ENCODE data around the gene E2F2. TPM values are rescaled to one million over a fixed set of nuclear protein-coding genes. Genes with fewer than 3 reads are reported as not detected.

Gene E2F2
- total and polyA plus RNA-seq, 2 of the 4 experiments (the other 2 are of a cell fraction) = 0.36 to 0.51 TPM

- TF ChIP-seq RAD21 (IDR thresholded peaks at IDR 0.05; ENCODE audit: low read length) = no peak
Measured at GRCh38 chr1:23531562-23532094, 595 bp upstream of the E2F2 start (continued).

DNA sequence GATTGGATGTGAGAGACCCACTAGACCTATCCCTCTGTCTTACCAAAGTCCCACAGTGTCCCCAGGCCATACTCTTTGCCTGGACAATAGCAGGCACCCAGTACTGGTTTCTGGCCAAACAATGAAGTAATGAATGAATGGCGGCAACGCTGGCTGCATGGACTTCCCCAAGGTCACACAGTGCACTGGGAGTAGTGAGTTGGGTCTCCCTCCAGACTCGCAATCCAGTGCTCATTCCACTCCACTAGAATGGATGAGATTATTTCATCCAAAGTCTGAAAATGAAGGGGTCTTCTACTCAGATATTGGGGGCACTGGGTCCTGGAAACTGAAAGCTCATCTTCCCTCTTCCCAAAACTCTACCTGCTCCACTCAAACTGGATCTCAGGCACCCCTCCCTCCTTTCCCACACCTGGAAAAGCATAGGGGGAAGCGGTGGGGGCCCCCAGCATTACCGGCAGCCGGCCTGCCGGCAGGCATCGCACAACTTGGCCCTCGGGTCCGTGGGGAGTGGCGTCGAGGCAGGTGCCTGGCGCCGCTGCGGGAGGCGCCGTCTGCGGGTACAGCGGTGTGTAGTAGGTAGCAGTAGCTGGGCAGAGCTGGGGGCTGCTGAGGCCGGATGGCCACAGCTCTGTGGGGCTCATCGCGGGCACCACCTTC, 816 bp downstream of the E2F2 start:
- peaks cover 0 to 7% of the 10 kb centered on the region in 2 experiments; a peak in 1 of 4 replicates for H3K79me1 ChIP-seq (ENCODE audit: low read depth in 1 of 2, low read length in 2 of 2)
- BruUV-seq (replicated peaks) = no TSS peak
- ATAC-seq (ENCODE audit: low read depth) (no peak), DNase-seq (no peak)
- no peak overlapping the region; the same call in 1 of the 2 replicates for H3K9ac ChIP-seq (ENCODE audit: low read depth, low read length)
- H3K27ac ChIP-seq (ENCODE audit: insufficient read depth, low read length) = peak overlapping the region; percentile 5; the same call in 1 of the 2 replicates
- no peak overlapping the region for H4K91ac ChIP-seq (ENCODE audit: insufficient read depth, low read depth, low read length)
- H2AK9ac ChIP-seq (replicated peaks; ENCODE audit: low read depth, low read length, poor library complexity) = peak overlapping the region; percentile 24
- H2BK5ac ChIP-seq (ENCODE audit: low read depth, low read length, poor library complexity, severe bottlenecking) = no peak overlapping the region
- ChIA-PET POLR2A (ENCODE audit: unreplicated experiment) (no interaction called here), CTCF (no interaction called here)
- peaks cover 9% of the 10 kb centered on the region; the same call in 1 of the 2 replicates for H3K4me1 ChIP-seq (ENCODE audit: control insufficient read depth, insufficient read depth, low read length)
- H4K5ac ChIP-seq (ENCODE audit: low read depth, low read length) = no peak overlapping the region
- dilution Hi-C loops (cut with HindIII; ENCODE audit: low sequenced_read_pairs, unreplicated experiment) (no loop called here), intact Hi-C loops (cut with micrococcal nuclease) (loop anchor here (5.0 to 10.0 kb wide), 2 partner anchors 188 to 345 kb away; partner anchors contain the start of gene HNRNPR), in situ Hi-C loops (cut with MboI; ENCODE audit: low sequenced_read_pairs) (loop anchor here (10.0 kb wide), 1 partner anchor 555 kb away; the partner anchor contains the start of gene LACTBL1)
- H3K36me3 ChIP-seq (ENCODE audit: control insufficient read depth, insufficient read depth, low read length) = no peaks in the 10 kb centered on the region
- H3K9me3 ChIP-seq (ENCODE audit: control insufficient read depth, insufficient read depth, low read length) = no peaks in the 10 kb centered on the region
- H3K4me2 ChIP-seq (ENCODE audit: low read depth, low read length) = peak overlapping the region; percentile 88
- H2BK15ac ChIP-seq (ENCODE audit: low read depth, low read length) = no peak overlapping the region
- peak overlapping the region; percentile 42 for H3K4me3 ChIP-seq (ENCODE audit: insufficient read depth, low read depth, low read length)
- no peak overlapping the region for H4K8ac ChIP-seq (ENCODE audit: low read depth in 2 of 2, low read length in 2 of 2)
- no peak overlapping the region for H3K14ac ChIP-seq (replicated peaks; ENCODE audit: low read depth, low read length)
- H2BK20ac ChIP-seq (ENCODE audit: low read depth, low read length) = no peak overlapping the region
- H4K20me1 ChIP-seq (ENCODE audit: insufficient read depth, low read length) = no peaks in the 10 kb centered on the region
- no peak overlapping the region for H3K56ac ChIP-seq (ENCODE audit: extremely low read depth, insufficient read depth, low read length)
- no peak overlapping the region for H3K23ac ChIP-seq (ENCODE audit: low read depth, low read length)
- H2AK5ac ChIP-seq (ENCODE audit: low read depth, low read length) = no peak overlapping the region
- H3K9me1 ChIP-seq (ENCODE audit: insufficient read depth, low read length) = 0 out of 2 replicates have a peak, but pooled peaks cover 2% of the 10 kb centered on the region
- WGBS, 2 experiments (ENCODE audit: extremely low coverage in 2 of 2, insufficient read length in 1 of 2) = 0% methylated on average over 1 of the region's 22 CpGs; no CpG with 5 or more reads in 1 of the 2 experiments
- H3K18ac ChIP-seq (ENCODE audit: low read depth, low read length) = no peak overlapping the region
- H2AFZ ChIP-seq (replicated peaks; ENCODE audit: low read length, poor library complexity) = peak overlapping the region; percentile 90
- H3K27me3 ChIP-seq (ENCODE audit: control insufficient read depth, insufficient read depth, low read length) = no peaks in the 10 kb centered on the region
- H3K4ac ChIP-seq (ENCODE audit: low read depth, low read length) = no peak overlapping the region
- H2BK120ac ChIP-seq (ENCODE audit: low read depth, low read length) = no peak overlapping the region
- TF ChIP-seq MAFK (IDR thresholded peaks at IDR 0.05; ENCODE audit: low read depth, low read length) (no peak), FOS (IDR thresholded peaks at IDR 0.05; ENCODE audit: low read depth, low read length) (no peak), SMC3 (IDR thresholded peaks at IDR 0.05; ENCODE audit: low read depth, low read length) (no peak), NFE2L2 (IDR thresholded peaks at IDR 0.05; ENCODE audit: low read depth, low read length) (no peak), CHD1 (IDR thresholded peaks at IDR 0.05; ENCODE audit: low read depth, low read length) (no peak), MXI1 (IDR thresholded peaks at IDR 0.05; ENCODE audit: borderline replicate concordance, low read depth, low read length) (no peak), USF2 (IDR thresholded peaks at IDR 0.05; ENCODE audit: low read depth, low read length) (no peak), MAZ (IDR thresholded peaks at IDR 0.05; ENCODE audit: borderline replicate concordance, low read depth, low read length) (no peak), ELK1 (IDR thresholded peaks at IDR 0.05; ENCODE audit: borderline replicate concordance, low read depth, low read length) (no peak), CEBPB (IDR thresholded peaks at IDR 0.05; ENCODE audit: low read depth, low read length) (no peak)
- TF ChIP-seq, protein P1, sequence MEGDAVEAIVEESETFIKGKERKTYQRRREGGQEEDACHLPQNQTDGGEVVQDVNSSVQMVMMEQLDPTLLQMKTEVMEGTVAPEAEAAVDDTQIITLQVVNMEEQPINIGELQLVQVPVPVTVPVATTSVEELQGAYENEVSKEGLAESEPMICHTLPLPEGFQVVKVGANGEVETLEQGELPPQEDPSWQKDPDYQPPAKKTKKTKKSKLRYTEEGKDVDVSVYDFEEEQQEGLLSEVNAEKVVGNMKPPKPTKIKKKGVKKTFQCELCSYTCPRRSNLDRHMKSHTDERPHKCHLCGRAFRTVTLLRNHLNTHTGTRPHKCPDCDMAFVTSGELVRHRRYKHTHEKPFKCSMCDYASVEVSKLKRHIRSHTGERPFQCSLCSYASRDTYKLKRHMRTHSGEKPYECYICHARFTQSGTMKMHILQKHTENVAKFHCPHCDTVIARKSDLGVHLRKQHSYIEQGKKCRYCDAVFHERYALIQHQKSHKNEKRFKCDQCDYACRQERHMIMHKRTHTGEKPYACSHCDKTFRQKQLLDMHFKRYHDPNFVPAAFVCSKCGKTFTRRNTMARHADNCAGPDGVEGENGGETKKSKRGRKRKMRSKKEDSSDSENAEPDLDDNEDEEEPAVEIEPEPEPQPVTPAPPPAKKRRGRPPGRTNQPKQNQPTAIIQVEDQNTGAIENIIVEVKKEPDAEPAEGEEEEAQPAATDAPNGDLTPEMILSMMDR (conservative IDR thresholded peaks at IDR 0.05; ENCODE audit: low read depth, low read length) = no peak

Measured in IMR-90 (cell line).